SK-N-SH treated with all-trans-retinoic acid at 6 μM for 48 hours (cell line): ENCODE data around the gene TET2.

Source experiments
- ATAC-seq: fragments of 200-7000 bp; cut with Tn5 transposase; 3 replicates; pipeline ENCODE4 v1.9.1; 2020; ENCODE audit warnings: mild to moderate bottlenecking, moderate library complexity
- ARNTL ChIP-seq: fragments of 450-650 bp; formaldehyde crosslinking; IDR thresholded peaks from 2 replicates; pipeline ENCODE4 v1.5.0; 2020; ENCODE audit warnings: low read depth, mild to moderate bottlenecking, moderate library complexity, borderline replicate concordance
- BACH2 ChIP-seq: fragments of 250-450 bp; sonication (Bioruptor Pico); IDR thresholded peaks from 2 replicates; pipeline ENCODE4 v1.9.0; 2021; ENCODE audit warnings: mild to moderate bottlenecking, borderline replicate concordance
- CREB5 ChIP-seq: fragments of 250-450 bp; sonication (Bioruptor Pico); IDR thresholded peaks from 2 replicates; pipeline ENCODE4 v1.5.1; 2020; ENCODE audit warnings: low read depth, mild to moderate bottlenecking, moderate library complexity
- CSDC2 ChIP-seq: fragments of 250-450 bp; sonication (Bioruptor Pico); IDR thresholded peaks from 2 replicates; pipeline ENCODE4 v1.5.0; 2020; ENCODE audit warnings: mild to moderate bottlenecking, moderate library complexity
- ESRRG ChIP-seq: fragments of 250-450 bp; sonication (Bioruptor Pico); IDR thresholded peaks from 2 replicates; pipeline ENCODE4 v1.6.1; 2021; ENCODE audit warnings: mild to moderate bottlenecking
- GLIS3 ChIP-seq: fragments of 250-450 bp; sonication (Bioruptor Pico); IDR thresholded peaks from 2 replicates; pipeline ENCODE4 v1.5.0; 2020; ENCODE audit warnings: mild to moderate bottlenecking, moderate library complexity
- ISL1 ChIP-seq: fragments of 250-450 bp; sonication (Bioruptor Pico); IDR thresholded peaks from 2 replicates; pipeline ENCODE4 v2.1.2; 2022; ENCODE audit warnings: mild to moderate bottlenecking, moderate library complexity
- OSR1 ChIP-seq: fragments of 250-450 bp; sonication (Bioruptor Pico); IDR thresholded peaks from 2 replicates; pipeline ENCODE4 v1.8.0; 2022; ENCODE audit warnings: moderate library complexity, mild to moderate bottlenecking, inconsistent platforms
- PATZ1 ChIP-seq: fragments of 250-450 bp; sonication (Bioruptor Pico); IDR thresholded peaks from 2 replicates; pipeline ENCODE4 v1.8.0; 2020; ENCODE audit warnings: mild to moderate bottlenecking, moderate library complexity, borderline replicate concordance
- POU6F1 ChIP-seq: fragments of 250-450 bp; sonication (Bioruptor Pico); IDR thresholded peaks from 2 replicates; pipeline ENCODE4 v1.8.0; 2021; ENCODE audit warnings: low read depth, mild to moderate bottlenecking, moderate library complexity, borderline replicate concordance
- PPARA ChIP-seq: fragments of 250-450 bp; sonication (Bioruptor Pico); IDR thresholded peaks from 2 replicates; pipeline ENCODE4 v1.5.0; 2020; ENCODE audit warnings: mild to moderate bottlenecking, borderline replicate concordance
- RARB ChIP-seq: fragments of 250-450 bp; sonication (Bioruptor Pico); IDR thresholded peaks from 2 replicates; pipeline ENCODE4 v1.8.0; 2021; ENCODE audit warnings: mild to moderate bottlenecking, moderate library complexity
- SNAI2 ChIP-seq: fragments of 250-450 bp; sonication (Bioruptor Pico); IDR thresholded peaks from 2 replicates; pipeline ENCODE4 v1.5.0; 2020; ENCODE audit warnings: mild to moderate bottlenecking, moderate library complexity
- TCF4 ChIP-seq: fragments of 250-450 bp; sonication (Bioruptor Pico); IDR thresholded peaks from 2 replicates; pipeline ENCODE4 v1.8.0; 2021; ENCODE audit warnings: mild to moderate bottlenecking, moderate library complexity, borderline replicate concordance
- TOX ChIP-seq: fragments of 250-450 bp; sonication (Bioruptor Pico); IDR thresholded peaks from 2 replicates; pipeline ENCODE4 v1.8.0; 2021; ENCODE audit warnings: mild to moderate bottlenecking, moderate library complexity, borderline replicate concordance
- TSHZ2 ChIP-seq: fragments of 250-450 bp; sonication (Bioruptor Pico); IDR thresholded peaks from 2 replicates; pipeline ENCODE4 v1.5.0; 2020; ENCODE audit warnings: mild to moderate bottlenecking, moderate library complexity
- ZC3H10 ChIP-seq: fragments of 250-450 bp; sonication (Bioruptor Pico); IDR thresholded peaks from 2 replicates; pipeline ENCODE4 v1.5.1; 2021; ENCODE audit warnings: mild to moderate bottlenecking, moderate library complexity
- ZFP3 ChIP-seq: fragments of 250-450 bp; sonication (Bioruptor Pico); IDR thresholded peaks from 2 replicates; pipeline ENCODE4 v1.5.0; 2020; ENCODE audit warnings: mild to moderate bottlenecking, moderate library complexity
- ZFP30 ChIP-seq: fragments of 450-650 bp; formaldehyde crosslinking; IDR thresholded peaks from 2 replicates; pipeline ENCODE4 v1.5.0; 2022; ENCODE audit warnings: mild to moderate bottlenecking, moderate library complexity
- ZNF565 ChIP-seq: fragments of 450-650 bp; formaldehyde crosslinking; conservative IDR thresholded peaks from 2 replicates; pipeline ENCODE4 v1.5.0; 2020; ENCODE audit warnings: low read depth, mild to moderate bottlenecking, moderate library complexity
- ZNF70 ChIP-seq: fragments of 450-650 bp; formaldehyde crosslinking; IDR thresholded peaks from 2 replicates; pipeline ENCODE4 v1.5.0; 2020; ENCODE audit warnings: mild to moderate bottlenecking, moderate library complexity
- ZNF8 ChIP-seq: fragments of 450-650 bp; formaldehyde crosslinking; IDR thresholded peaks from 2 replicates; pipeline ENCODE4 v1.5.0; 2020; ENCODE audit warnings: mild to moderate bottlenecking, moderate library complexity

The TET2 gene

GRCh38 chr4:105196523-105197145, 50.0 kb downstream of the TET2 start:
- TF ChIP-seq POU6F1 (CRISPR knock-in tag): no peak
- no peak for TF ChIP-seq ZNF70 (CRISPR knock-in tag)
- no peak for TF ChIP-seq ZNF565
- TF ChIP-seq ZFP3: no peak
- ATAC-seq: peak; percentile 46

GRCh38 chr4:105197777-105198176, 51.1 kb downstream of the TET2 start:
- no peak for ATAC-seq
- TF ChIP-seq ZFP30 (no peak), RARB (CRISPR knock-in tag) (no peak), ZC3H10 (CRISPR knock-in tag) (no peak), ISL1 (no peak), OSR1 (CRISPR knock-in tag) (no peak), PATZ1 (CRISPR knock-in tag) (no peak), CSDC2 (CRISPR knock-in tag) (no peak), ZFP3 (no peak), POU6F1 (CRISPR knock-in tag) (no peak), ZNF565 (no peak), SNAI2 (CRISPR knock-in tag) (no peak), ESRRG (CRISPR knock-in tag) (no peak), PPARA (CRISPR knock-in tag) (no peak), CREB5 (CRISPR knock-in tag) (no peak), TCF4 (CRISPR knock-in tag) (no peak)

- no peak for ATAC-seq
- TF ChIP-seq ZFP30 (no peak), CREB5 (CRISPR knock-in tag) (no peak), ZFP3 (no peak), ZC3H10 (CRISPR knock-in tag) (no peak), RARB (CRISPR knock-in tag) (no peak), TOX (CRISPR knock-in tag) (no peak), TSHZ2 (CRISPR knock-in tag) (no peak), CSDC2 (CRISPR knock-in tag) (no peak), ARNTL (CRISPR knock-in tag) (no peak), ISL1 (no peak), ZNF8 (CRISPR knock-in tag) (no peak), ESRRG (CRISPR knock-in tag) (no peak), ZNF565 (no peak), GLIS3 (CRISPR knock-in tag) (no peak), BACH2 (CRISPR knock-in tag) (no peak), PATZ1 (CRISPR knock-in tag) (no peak), PPARA (CRISPR knock-in tag) (no peak), OSR1 (CRISPR knock-in tag) (no peak)
Observed at GRCh38 chr4:105198541-105198940, 51.9 kb downstream of the TET2 start.
